AG04450 (cell line): Measurements from ENCODE around the gene KLK6. TPM values are rescaled to one million over a fixed set of nuclear protein-coding genes. Genes with fewer than 3 reads are reported as not detected.
"Not testable (repeated sequence)": the region's sequence is repeated elsewhere in the genome, so short reads cannot be mapped to it uniquely, and the experiment has no call there.

Experiments
- CTCF ChIA-PET: fragments of 300-600, 350-600 bp; formaldehyde crosslinking; extraction: SDS; loops from one replicate; lab custom pipeline; 2022; ENCODE audit warnings: antibody characterized with exemption, inconsistent platforms; lab: Charles Lee
- POLR2A ChIA-PET: fragments of 350-600 bp; formaldehyde crosslinking; extraction: SDS; loops from one replicate; lab custom pipeline; 2021; ENCODE audit warnings: antibody characterized with exemption, inconsistent platforms; lab: Yijun Ruan, JAX
- DNase-seq: peaks from one replicate; pipeline ENCODE4 v3.0.0-alpha.2; 2011; ENCODE audit warnings: low read depth, low spot score
- H3K27ac ChIP-seq: one replicate; pipeline ENCODE4 v1.5.1; 2012; ENCODE audit warnings: low read depth, low read length, control low read depth
- H3K27me3 ChIP-seq: one replicate; pipeline ENCODE4 v1.6.0; 2012; ENCODE audit warnings: low read length; ENCODE audit not compliant: control insufficient read depth, insufficient read depth
- H3K4me3 ChIP-seq: 2 replicates; pipeline ENCODE4 v1.5.1; 2011; ENCODE audit warnings: mild to moderate bottlenecking, low read depth, low read length, control low read depth
- H3K9me3 ChIP-seq: 2 replicates; pipeline ENCODE4 v1.5.1; 2012; ENCODE audit warnings: low read length; ENCODE audit not compliant: control insufficient read depth, insufficient read depth
- CTCF ChIP-seq: IDR thresholded peaks from 2 replicates; pipeline ENCODE4 v1.5.1; 2011; ENCODE audit warnings: low read depth, low read length, control low read depth, inconsistent platforms
- polyA plus RNA-seq: library from polyadenylated mRNA; depleted of rRNA; stranded (reverse); fragments of >200 nt; gene quantifications from 2 replicates; pipeline ENCODE4 v1.2.3, GENCODE V29; 2011

The KLK6 gene
- polyA plus RNA-seq, 1 experiment = not detected

DNA sequence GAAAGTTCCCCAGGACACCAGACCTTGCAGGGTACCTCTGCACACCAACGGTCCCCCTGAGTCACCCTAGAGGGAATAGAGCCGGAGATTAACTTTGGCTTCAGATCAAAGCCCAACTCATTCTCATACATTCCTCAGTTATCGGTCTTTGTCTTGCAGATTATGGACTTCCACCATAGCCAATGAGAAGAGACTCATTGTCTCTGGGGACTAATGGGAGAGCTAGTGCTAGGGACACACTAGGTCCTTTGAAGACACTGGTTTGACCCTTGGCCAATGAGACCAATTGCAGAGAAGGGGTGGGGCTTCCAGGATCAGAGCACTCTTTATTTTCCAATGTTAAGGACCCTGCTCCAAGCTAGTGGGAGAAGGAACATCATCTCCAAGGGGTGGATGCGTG lies 8.2 kb upstream of the KLK6 start:
- TF ChIP-seq CTCF = no peak
- H3K27me3 ChIP-seq = no peaks in the 10 kb centered on the region
- H3K9me3 ChIP-seq = no peaks in the 10 kb centered on the region
- ChIA-PET POLR2A (no interaction called here), CTCF (no interaction called here)
- H3K27ac ChIP-seq = no peak overlapping the region
- no peak for DNase-seq
- no peak overlapping the region for H3K4me3 ChIP-seq

GRCh38 chr19:50975766-50976165 lies 6.4 kb upstream of the KLK6 start:
- H3K9me3 ChIP-seq = no peaks in the 10 kb centered on the region
- no peak overlapping the region for H3K27ac ChIP-seq
- DNase-seq = no peak
- ChIA-PET POLR2A (no interaction called here), CTCF (no interaction called here)
- H3K27me3 ChIP-seq = no peaks in the 10 kb centered on the region
- TF ChIP-seq CTCF = no peak
- H3K4me3 ChIP-seq = no peak overlapping the region

DNA sequence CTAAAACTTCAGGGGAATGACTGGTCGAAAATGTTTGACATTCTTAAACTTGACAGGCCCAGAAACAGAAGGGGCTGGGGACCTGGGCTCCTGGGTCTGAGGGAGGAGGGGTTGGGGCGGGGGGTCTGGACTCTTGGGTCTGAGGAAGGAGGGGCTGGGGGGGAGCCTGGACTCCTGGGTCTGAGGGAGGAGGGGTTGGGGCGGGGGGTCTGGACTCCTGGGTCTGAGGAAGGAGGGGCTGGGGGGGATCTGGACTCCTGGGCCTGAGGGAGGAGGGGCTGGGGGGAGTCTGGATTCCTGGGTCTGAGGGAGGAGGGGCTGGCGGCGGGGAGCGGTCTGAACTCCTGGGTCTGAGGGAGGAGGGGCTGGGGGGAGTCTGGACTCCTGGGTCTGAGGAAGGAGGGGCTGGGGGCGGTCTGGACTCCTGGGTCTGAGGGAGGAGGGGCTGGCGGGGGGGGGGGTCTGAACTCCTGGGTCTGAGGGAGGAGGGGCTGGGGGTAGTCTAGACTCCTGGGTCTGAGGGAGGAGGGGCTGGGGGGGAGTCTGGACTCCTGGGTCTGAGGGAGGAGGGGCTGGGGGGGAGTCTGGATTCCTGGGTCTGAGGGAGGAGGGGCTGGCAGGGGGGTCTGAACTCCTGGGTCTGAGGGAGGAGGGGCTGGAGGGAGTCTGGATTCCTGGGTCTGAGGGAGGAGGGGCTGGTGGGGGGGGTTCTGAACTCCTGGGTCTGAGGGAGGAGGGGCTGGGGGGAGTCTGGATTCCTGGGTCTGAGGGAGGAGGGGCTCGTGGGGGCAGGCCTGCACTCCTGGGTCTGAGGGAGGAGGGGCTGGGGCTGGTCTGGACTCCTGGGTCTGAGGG lies 5.5 kb upstream of the KLK6 start:
- no peak for TF ChIP-seq CTCF
- no peak overlapping the region for H3K27ac ChIP-seq
- CTCF ChIA-PET = no interaction called here

GRCh38 chr19:50972795-50973376 lies 3.5 kb upstream of the KLK6 start:
- no peaks in the 10 kb centered on the region for H3K27me3 ChIP-seq
- no peak overlapping the region for H3K27ac ChIP-seq
- ChIA-PET POLR2A (no interaction called here), CTCF (no interaction called here)
- peaks cover 5% of the 10 kb centered on the region; the same call in 1 of the 2 replicates for H3K9me3 ChIP-seq
- no peak overlapping the region for H3K4me3 ChIP-seq
- no peak for DNase-seq
- no peak for TF ChIP-seq CTCF

More for the DNA sequence above, 5.5 kb upstream of the KLK6 start:
- Histone ChIP-seq H3K4me3 (no peak overlapping the region), H3K9me3 (no peaks in the 10 kb centered on the region), H3K27me3 (no peaks in the 10 kb centered on the region)
- POLR2A ChIA-PET = no interaction called here
- DNase-seq = no peak

- H3K9me3 ChIP-seq, POLR2A ChIA-PET, H3K27me3 ChIP-seq, CTCF ChIA-PET, DNase-seq, H3K4me3 ChIP-seq, H3K27ac ChIP-seq: not testable (repeated sequence)
Measured at GRCh38 chr19:50969810-50970209, 419 bp upstream of the KLK6 start.
